Activated CD8-positive, alpha-beta memory T cell treated with anti-CD3 and anti-CD28 coated beads, Interleukin-2, amount 10 ng/mL, durations not matched to agents 7 days and 5 days (primary cell): ENCODE measurements around the gene NELL2. TPM values are rescaled to one million over a fixed set of nuclear protein-coding genes. Genes with fewer than 3 reads are reported as not detected.

Experiments
- ATAC-seq: fragments of 150-1000 bp; cut with Tn5 transposase; one replicate; pipeline ENCODE4 v1.10.0; 2021; ENCODE audit warnings: moderate library complexity
- CTCF ChIA-PET: fragments of 350-600 bp; sonication (Branson Sonifier 250); formaldehyde crosslinking; loops from one replicate; lab custom pipeline; 2021; ENCODE audit warnings: antibody characterized with exemption; lab: Charles Lee
- DNase-seq: peaks from one replicate; pipeline ENCODE4 v3.0.0-alpha.2; 2020
- H3K27ac Mint-ChIP-seq: one replicate; pipeline ENCODE4 v1.8.0; 2021; ENCODE audit warnings: mild to moderate bottlenecking, mixed read lengths
- H3K27me3 Mint-ChIP-seq: one replicate; pipeline ENCODE4 v1.8.0; 2021; ENCODE audit warnings: mixed read lengths
- H3K36me3 Mint-ChIP-seq: one replicate; pipeline ENCODE4 v1.8.0; 2021; ENCODE audit warnings: mild to moderate bottlenecking, mixed read lengths
- H3K4me1 Mint-ChIP-seq: one replicate; pipeline ENCODE4 v1.8.0; 2021; ENCODE audit warnings: mixed read lengths
- H3K4me3 Mint-ChIP-seq: one replicate; pipeline ENCODE4 v1.8.0; 2021; ENCODE audit warnings: mild to moderate bottlenecking, moderate library complexity, mixed read lengths
- H3K9me3 Mint-ChIP-seq: one replicate; pipeline ENCODE4 v1.8.0; 2022; ENCODE audit warnings: low read depth, mixed read lengths
- total RNA-seq, 2 experiments: library from RNA; stranded (reverse); gene quantifications; one replicate each; pipeline ENCODE4 v1.2.3, GENCODE V29; 2021

NELL2 gene
- total RNA-seq, 2 experiments from 2014 or later, result 22.7 to 76.9 TPM

DNA sequence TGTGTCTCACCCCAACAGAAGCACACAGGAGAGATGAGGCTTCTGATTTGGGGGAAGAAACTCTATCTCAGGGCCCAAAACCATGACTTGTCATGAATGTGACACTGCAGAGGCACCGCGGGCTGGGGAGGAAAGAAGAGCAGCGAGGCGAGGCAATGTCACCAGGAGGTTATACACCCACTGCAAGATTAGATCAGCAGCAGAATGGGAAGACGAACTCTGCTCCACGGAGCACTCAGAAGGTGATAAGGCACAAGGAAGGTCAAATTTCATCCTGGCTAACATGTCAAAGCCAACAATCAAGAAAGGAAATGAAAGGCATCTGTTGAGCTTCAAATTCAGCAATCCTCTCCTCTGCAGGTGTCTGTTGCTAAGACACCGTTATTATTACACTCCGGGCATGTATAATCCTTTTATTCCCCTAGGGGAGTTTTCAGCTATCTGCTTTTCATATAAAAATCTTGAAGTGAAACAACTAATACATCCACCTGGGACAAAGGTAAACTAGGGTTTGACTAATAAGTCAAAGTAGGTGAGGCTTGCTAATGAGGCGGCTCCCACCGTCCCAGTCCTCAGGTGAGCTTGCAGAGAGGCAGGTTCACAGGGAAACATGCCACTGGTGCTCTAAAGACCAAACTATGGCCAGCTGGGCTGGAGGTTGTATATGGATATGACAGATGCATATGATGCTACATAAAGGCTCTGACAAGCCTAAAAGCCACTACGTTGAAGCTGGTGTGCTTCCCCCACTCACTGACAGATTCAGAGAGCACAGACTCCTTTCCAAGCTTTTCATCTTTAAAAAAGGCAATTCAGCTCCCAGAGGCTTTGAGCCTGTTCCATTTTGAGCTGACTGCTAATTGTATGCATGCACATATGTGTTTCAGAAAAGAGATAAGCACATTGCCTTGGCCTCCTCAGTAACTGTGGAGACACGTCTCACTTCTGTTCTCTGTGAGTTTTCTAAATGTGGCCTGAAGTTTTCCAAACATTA lies 221.2 kb downstream of the NELL2 start:
- Mint-ChIP-seq H3K9me3 (no peaks in the 10 kb centered on the region), H3K27me3 (no peaks in the 10 kb centered on the region), H3K4me3 (no peak overlapping the region), H3K27ac (no peak overlapping the region), H3K4me1 (peaks cover 12% of the 10 kb centered on the region), H3K36me3 (peaks cover 9% of the 10 kb centered on the region)
- no peak for ATAC-seq
- CTCF ChIA-PET, result no interaction called here
- no peak for DNase-seq

DNA sequence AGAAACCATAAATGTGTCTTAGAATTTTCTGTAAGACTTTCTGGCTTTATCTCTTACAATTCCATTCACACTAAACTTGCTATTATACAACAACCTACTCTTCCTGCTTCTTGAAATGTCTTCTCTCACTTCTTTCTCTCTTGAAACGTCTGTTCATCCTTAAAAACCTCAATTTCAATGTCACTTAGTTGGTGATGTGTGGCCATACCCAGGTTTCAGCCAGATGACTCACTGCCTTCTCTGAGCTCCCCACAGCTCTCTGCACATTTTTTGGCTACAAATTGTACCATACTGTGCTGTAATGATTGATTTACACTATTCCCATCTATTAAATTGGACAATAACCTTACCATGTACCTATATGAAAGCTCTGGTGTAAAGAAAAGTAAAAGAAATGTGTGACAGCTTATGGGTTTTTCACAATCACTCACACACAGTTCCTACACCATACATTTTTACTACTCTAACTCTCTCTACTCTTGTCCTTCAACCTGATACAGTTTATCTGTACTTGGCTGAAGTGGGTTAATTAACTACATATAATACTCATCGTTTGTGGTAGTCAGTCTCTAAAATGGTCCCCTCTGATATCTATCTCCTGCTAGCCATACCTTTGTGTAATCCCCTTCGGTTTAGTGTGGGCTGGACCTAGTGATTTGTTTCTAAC lies 222.1 kb downstream of the NELL2 start:
- peak; percentile 30 for ATAC-seq
- peaks cover 12% of the 10 kb centered on the region for H3K4me1 Mint-ChIP-seq
- no peaks in the 10 kb centered on the region for H3K27me3 Mint-ChIP-seq
- DNase-seq, result no peak
- CTCF ChIA-PET, result no interaction called here
- H3K27ac Mint-ChIP-seq, result no peak overlapping the region
- H3K9me3 Mint-ChIP-seq, result no peaks in the 10 kb centered on the region
- H3K4me3 Mint-ChIP-seq, result no peak overlapping the region
- H3K36me3 Mint-ChIP-seq, result peaks cover 5% of the 10 kb centered on the region

DNA sequence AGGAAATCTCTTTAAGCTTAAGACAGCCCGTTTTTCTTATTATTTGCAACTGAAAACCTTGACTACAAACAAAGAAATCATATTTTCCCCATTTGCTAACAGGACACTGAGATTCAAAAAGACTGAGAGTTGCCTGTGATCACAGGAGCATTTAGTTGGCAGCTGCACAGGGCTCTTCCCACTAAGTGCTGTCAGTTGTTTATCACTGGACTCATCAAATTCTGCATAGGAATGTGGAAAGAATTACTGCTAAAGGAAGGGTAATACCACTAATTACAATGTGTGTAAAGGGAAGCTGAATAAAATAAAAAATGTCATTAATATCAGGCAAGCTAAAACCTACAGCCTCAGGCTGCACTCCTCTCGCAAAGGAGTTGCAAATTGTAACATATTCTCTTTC lies 226.4 kb downstream of the NELL2 start:
- Mint-ChIP-seq H3K36me3 (peaks cover 1% of the 10 kb centered on the region), H3K27me3 (no peaks in the 10 kb centered on the region), H3K4me1 (peaks cover 14% of the 10 kb centered on the region), H3K27ac (no peak overlapping the region), H3K4me3 (no peak overlapping the region), H3K9me3 (no peaks in the 10 kb centered on the region)
- ATAC-seq (no peak), DNase-seq (no peak)
- CTCF ChIA-PET, result no interaction called here

DNA sequence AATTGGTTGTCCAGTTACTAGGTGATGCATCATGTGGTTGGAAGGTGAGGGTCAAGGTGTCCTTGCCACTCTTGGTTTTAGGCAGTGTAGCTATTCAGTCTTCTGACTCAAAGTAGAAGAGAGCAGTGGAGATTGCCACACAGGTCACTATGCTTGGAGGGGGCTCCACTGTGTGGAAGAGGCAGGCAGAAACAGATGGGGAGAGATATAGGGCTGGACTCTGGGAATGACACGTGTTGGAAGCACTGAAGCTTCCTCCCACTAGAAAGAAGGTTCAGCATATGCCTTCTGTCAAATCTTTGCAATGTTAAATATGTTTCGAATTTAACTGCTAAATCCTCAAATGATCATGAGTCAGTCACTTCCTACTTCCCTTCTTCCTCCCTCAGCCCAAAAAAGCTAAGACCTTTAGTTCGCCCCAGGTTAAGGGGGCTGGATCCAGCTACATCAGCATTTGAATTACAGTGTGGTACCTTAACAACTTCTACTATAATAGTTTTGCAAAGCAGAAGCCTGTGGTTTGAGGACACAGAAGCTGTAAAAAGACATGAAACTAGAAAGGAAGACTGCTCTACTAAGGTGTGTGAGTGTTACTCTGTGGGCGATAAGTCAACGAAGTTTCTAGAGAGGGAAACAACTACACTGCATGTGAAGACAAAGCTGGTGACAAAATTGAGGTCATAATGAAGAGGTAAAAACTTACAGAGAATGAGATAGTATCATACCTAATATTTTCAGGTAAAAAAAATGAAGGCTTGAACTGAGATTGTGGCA lies 228.0 kb downstream of the NELL2 start:
- ATAC-seq (no peak), DNase-seq (no peak)
- H3K36me3 Mint-ChIP-seq, result peaks cover 1% of the 10 kb centered on the region
- H3K27ac Mint-ChIP-seq, result no peak overlapping the region
- H3K27me3 Mint-ChIP-seq, result no peaks in the 10 kb centered on the region
- H3K4me1 Mint-ChIP-seq, result peaks cover 2% of the 10 kb centered on the region
- no peak overlapping the region for H3K4me3 Mint-ChIP-seq
- CTCF ChIA-PET, result no interaction called here
- H3K9me3 Mint-ChIP-seq, result no peaks in the 10 kb centered on the region

DNA sequence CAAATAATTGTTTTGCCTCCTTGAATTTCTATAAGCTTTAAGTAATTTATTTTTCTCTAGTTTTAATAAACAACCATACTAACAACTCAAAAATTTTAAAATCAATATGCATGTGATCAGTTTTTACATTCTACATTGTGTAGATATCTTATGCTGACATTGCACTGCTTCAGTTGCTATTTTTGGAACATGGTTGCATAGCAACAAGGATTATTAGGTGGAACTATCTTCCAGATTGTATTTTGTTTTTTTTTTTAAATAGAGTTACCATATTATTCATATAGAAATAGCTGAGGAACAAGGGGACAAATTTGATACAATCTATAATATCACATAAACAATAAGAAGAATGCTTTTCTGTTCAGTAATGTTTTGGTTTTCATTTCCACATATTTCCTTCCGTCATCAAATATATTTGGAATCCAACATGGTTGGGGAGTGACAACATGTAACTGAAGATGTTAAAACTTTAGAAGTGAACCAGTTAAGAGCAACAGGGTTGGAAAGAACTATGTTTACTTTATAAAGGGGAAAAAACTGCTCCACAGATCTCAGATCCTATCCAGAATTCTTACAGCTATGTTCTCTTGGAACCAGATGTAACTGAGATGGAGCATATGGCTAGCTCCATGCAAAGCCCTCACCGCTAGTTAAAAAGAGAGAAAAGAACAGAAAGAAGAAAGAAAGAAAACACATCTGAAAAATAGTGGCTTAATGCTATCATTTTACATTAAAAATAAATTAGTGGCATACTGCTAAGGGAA lies 235.5 kb downstream of the NELL2 start:
- Mint-ChIP-seq H3K9me3 (no peaks in the 10 kb centered on the region), H3K27ac (no peak overlapping the region), H3K4me3 (no peak overlapping the region), H3K36me3 (peaks cover 3% of the 10 kb centered on the region), H3K27me3 (no peaks in the 10 kb centered on the region), H3K4me1 (no peaks in the 10 kb centered on the region)
- DNase-seq (no peak), ATAC-seq (no peak)
- CTCF ChIA-PET, result no interaction called here

DNA sequence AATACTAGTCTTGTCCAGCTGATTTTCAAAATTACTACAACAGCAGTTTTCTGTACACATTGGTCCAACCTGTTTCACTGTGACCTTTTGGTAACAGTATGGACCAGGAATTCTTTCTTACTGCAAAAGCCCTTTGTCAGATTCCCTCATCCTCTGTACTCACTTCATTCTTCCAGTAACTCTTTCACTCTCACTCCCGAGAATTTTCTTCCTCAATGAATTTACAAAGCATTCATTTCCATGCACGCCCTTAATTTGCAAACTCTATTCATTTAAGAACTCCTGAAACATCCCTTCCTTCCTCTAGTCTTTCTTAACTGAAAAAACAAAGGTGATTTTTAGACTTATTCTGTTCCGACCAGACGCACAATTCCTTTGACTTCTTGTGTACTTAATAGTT lies 238.2 kb downstream of the NELL2 start:
- H3K4me3 Mint-ChIP-seq, result no peak overlapping the region
- CTCF ChIA-PET, result no interaction called here
- DNase-seq (no peak), ATAC-seq (no peak)
- H3K27ac Mint-ChIP-seq, result no peak overlapping the region
- H3K9me3 Mint-ChIP-seq, result no peaks in the 10 kb centered on the region
- H3K36me3 Mint-ChIP-seq, result peaks cover 3% of the 10 kb centered on the region
- H3K27me3 Mint-ChIP-seq, result no peaks in the 10 kb centered on the region
- no peaks in the 10 kb centered on the region for H3K4me1 Mint-ChIP-seq

DNA sequence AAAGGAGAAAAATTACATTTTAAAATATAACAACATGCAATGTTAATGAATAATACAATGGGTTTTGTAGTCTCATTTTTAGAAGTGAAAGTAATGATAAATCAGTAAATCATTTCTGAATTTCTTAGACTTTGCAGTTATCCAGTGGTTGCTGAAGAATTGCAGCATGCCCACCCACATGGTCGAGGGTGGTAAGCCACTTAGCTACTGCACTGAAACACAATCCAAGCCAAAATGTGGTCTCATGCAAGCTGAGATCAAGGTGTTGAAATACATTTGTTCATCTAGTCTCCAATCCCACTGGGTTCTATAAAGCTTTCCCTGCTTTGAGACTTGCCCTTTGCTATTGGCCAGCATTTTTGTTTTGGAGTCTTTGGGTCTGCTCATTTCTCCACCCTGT lies 247.9 kb downstream of the NELL2 start:
- CTCF ChIA-PET, result no interaction called here
- H3K27me3 Mint-ChIP-seq, result no peaks in the 10 kb centered on the region
- ATAC-seq, result no peak

DNA sequence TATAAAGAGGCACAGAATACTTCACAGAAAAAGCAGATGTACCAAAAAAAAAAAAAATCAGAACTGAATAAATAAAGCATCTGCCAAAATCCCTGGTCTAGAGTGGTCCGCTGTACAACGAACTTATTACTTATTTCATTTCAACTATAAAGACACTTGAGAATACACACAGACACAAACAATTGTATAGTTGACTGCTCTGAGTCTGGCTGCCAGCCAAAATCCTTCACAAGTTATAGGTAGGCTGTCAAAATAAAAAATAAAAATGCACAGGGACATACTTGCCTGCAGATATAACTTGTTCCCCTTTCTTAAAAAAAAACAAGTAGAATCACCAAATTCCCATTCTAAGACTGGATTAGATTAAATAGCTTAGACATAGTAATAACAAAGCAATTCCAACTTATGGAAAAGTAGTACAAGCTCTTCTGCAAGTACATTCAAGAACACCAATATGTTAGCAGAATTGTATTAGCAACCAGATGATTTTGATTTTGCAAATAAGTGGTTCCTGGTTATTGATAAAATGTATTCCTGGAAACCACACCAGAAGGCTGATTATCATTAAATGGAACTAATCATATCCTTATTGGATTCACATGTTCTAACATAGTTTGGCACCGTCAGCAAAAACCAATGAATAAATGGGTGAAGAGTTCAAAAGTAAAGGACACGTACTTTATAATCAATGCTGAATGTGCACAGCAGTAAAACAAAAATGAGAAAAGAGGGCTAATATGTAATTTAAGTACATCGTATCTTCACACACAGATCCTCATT lies 248.5 kb downstream of the NELL2 start:
- Mint-ChIP-seq H3K9me3 (no peaks in the 10 kb centered on the region), H3K4me3 (no peak overlapping the region), H3K36me3 (no peaks in the 10 kb centered on the region), H3K27me3 (no peaks in the 10 kb centered on the region), H3K27ac (no peak overlapping the region), H3K4me1 (no peaks in the 10 kb centered on the region)
- no peak for ATAC-seq
- CTCF ChIA-PET, result no interaction called here
- DNase-seq, result no peak

More for the DNA sequence above, 247.9 kb downstream of the NELL2 start:
- Mint-ChIP-seq H3K36me3 (no peaks in the 10 kb centered on the region), H3K4me3 (no peak overlapping the region), H3K27ac (no peak overlapping the region), H3K9me3 (no peaks in the 10 kb centered on the region), H3K4me1 (no peaks in the 10 kb centered on the region)
- no peak for DNase-seq

DNA sequence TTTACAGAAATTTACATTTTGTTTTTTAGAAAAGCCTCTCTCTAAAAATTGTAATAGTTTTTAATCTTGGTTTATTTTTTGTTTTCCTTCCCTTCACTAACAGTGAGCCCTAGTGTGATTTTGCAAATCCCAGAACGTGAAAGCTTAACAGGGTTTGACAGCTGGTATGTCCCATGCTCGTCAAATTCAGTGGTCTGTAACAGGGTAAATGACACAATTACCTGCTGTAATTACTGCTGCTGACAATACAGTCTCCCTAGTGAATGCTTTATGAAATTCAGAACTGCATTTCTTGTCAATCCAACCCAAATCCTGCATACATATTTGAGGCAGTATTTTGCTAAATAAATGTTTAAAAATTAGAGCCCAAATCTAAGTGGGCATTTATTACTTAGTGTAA lies 249.2 kb downstream of the NELL2 start:
- no peak for DNase-seq
- Mint-ChIP-seq H3K27ac (no peak overlapping the region), H3K4me1 (no peaks in the 10 kb centered on the region), H3K4me3 (no peak overlapping the region), H3K9me3 (no peaks in the 10 kb centered on the region), H3K27me3 (no peaks in the 10 kb centered on the region), H3K36me3 (no peaks in the 10 kb centered on the region)
- CTCF ChIA-PET, result no interaction called here
- ATAC-seq, result no peak

DNA sequence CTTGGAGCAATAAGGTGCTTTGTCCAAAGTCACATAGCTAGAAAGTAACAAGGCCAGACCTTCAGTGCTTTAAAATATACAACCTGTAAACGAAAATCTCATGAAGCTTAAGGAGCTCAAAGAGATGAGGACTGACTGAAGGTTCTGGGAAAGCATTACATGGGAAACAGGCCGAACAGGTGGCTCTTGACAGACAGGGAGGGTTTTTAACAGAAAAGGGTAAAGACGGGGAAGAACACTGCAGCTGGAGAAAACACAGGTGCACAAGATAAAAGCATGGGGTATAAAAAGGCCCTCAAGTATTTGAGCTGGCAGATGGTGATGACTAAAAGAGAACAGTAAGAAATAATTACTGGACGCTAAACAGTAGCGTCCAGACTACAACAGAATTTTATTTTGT lies 257.2 kb downstream of the NELL2 start:
- ATAC-seq, result no peak
- Mint-ChIP-seq H3K4me3 (no peak overlapping the region), H3K27ac (no peak overlapping the region), H3K4me1 (no peaks in the 10 kb centered on the region), H3K36me3 (no peaks in the 10 kb centered on the region), H3K9me3 (no peaks in the 10 kb centered on the region), H3K27me3 (no peaks in the 10 kb centered on the region)
- CTCF ChIA-PET, result interaction anchor here (0.6 kb wide), 1 partner anchor 9 kb away, joined by 3 read pairs; no protein-coding TSS in a partner anchor
- no peak for DNase-seq

DNA sequence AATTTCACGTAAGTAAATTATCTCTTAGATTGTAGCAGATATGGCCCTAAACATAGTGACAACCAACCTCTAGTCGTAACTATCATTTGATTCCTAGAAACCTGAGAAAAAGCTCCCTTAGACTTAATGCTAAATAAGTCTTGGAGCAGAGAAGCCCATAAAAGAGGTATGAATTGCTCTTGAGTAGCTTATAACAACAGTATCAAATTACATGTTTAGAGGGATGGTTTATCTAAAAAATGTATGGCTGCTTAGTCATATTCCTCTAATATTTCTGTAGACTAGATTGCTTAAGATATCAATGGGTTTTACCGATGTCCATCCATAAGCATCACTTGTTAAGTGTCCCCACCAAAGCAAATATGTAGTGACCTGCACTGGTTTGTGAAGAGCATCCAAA lies 259.7 kb downstream of the NELL2 start:
- H3K4me1 Mint-ChIP-seq, result no peaks in the 10 kb centered on the region
- DNase-seq (no peak), ATAC-seq (no peak)
- H3K36me3 Mint-ChIP-seq, result no peaks in the 10 kb centered on the region
- H3K27me3 Mint-ChIP-seq, result no peaks in the 10 kb centered on the region
- no peak overlapping the region for H3K27ac Mint-ChIP-seq
- CTCF ChIA-PET, result interaction anchor here (1.1 kb wide), 1 partner anchor 13 kb away, joined by 5 read pairs; no protein-coding TSS in a partner anchor
- no peaks in the 10 kb centered on the region for H3K9me3 Mint-ChIP-seq
- H3K4me3 Mint-ChIP-seq, result no peak overlapping the region

DNA sequence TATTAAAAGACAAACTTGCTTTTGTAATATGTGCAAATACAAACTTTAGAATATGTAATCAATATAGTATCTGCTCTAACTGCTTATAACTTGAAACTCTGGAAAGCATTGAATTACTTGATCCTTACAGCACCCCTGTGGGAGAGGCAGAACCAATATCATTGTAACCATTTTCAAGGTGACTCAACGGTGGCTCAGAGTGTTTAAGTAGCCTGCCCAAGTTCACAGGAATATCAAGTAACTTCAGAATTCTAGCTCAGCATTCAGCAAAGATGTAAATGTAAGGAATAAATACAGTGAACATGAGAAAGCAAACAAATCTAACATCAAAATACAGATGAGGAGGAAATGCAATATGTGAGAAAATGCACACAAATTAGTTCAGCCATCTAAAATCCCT lies 264.6 kb downstream of the NELL2 start:
- ATAC-seq (no peak), DNase-seq (no peak)
- Mint-ChIP-seq H3K9me3 (no peaks in the 10 kb centered on the region), H3K4me1 (no peaks in the 10 kb centered on the region), H3K27ac (no peak overlapping the region), H3K4me3 (no peak overlapping the region), H3K27me3 (no peaks in the 10 kb centered on the region), H3K36me3 (peaks cover 9% of the 10 kb centered on the region)
- CTCF ChIA-PET, result no interaction called here
